GM18499 (cell line): ENCODE data around the gene SEPSECS.

ENCODE experiments used
- ATAC-seq: cut with Tn5 transposase; IDR thresholded peaks from one replicate; pipeline ENCODE4 v1.9.1; 2021; ENCODE audit warnings: moderate number of reproducible peaks; ENCODE audit not compliant: insufficient read depth, unreplicated experiment

Gene SEPSECS

DNA sequence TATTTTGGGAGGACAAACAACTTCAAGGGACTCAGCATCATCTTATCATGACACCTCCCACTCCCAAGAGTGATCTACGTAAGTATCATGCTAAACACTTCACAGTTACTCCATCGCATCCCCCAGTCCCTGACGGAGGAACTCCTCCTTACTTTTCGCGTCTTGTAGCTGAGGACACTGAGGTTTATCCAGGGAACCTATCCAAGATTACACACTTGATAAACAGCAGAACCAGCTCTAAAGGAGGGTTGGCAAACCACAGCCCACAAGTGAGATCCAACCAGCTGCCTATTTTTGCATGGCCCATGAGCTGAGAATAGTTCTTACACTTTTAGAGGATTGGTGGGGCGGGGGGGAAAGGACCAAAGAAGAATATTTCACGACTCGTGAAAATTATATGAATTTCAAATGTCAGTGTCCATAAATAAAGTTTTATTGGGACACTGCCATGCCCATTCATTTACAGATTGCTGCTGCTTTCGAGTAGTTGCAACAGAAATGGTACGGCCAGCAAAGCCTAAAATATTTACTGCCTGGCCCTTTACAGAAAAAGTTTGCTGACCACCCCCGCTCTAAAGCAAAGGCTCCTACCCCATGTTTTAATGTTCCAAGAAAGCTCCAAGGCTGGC is 47.8 kb downstream of the SEPSECS start:
- ATAC-seq = no peak

DNA sequence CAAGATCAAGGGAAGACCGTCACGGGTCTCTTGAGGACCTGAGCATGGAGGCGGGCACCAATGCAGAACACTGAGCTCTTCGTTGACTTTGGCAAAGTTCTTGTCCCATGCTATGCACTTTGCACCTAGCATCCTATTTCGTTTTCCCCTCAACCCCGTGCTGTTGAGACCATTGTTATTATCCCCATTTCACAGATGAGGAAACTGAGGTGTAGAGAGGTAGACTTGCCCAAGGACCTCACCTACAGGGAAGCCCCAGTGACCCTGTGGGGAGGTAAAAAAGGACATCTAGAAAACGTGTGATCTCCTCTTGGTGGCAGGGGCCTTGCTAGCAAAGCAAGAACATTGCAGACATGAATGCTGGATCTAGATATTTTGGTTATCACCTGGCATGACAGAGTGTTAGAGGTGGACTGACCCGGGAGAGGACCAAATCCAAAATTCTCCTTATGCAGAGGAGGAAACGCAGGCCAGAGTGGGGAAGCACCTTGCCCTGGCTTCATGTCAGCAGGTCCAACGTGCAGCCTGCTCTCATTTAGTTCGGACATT is 48.5 kb downstream of the SEPSECS start:
- ATAC-seq = no peak

DNA sequence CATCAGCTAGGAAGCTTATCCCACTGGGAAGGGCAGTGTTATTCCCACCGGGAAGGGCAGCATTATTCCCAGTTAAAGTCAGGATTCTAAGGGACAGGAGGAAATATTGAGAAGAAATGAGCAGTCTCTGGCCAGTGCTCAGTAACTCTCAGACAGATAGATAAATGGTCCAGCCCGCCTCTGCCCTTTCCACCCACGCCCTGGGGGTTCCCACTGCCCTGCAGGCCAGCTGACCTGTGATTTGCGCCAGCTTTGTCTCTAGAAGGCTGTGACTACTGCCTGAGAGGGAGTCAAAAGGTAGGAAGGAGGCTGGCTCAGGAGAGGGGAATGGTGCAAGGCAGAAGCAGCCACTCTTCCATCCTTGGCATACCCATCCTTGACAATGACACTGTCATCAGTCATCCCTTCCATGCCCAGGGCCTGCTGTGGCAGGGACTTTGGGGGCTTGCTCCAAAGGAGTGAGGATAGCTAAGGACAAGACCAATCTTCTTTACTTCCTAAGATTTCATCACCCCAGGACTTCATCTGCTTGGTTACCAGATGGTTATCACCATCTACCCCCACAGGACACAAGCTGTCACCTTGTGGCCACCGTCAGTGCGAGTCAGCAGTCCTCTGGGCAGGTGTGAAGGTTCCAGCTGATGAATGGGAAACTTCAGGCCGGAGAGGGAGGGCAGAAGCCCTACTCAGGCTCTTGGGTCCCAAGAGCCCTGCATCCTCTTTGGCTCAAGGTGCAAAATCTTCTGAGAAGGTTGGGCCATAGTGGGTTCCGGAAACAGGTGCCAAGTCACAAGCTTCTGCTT is 49.5 kb downstream of the SEPSECS start:
- no peak for ATAC-seq

DNA sequence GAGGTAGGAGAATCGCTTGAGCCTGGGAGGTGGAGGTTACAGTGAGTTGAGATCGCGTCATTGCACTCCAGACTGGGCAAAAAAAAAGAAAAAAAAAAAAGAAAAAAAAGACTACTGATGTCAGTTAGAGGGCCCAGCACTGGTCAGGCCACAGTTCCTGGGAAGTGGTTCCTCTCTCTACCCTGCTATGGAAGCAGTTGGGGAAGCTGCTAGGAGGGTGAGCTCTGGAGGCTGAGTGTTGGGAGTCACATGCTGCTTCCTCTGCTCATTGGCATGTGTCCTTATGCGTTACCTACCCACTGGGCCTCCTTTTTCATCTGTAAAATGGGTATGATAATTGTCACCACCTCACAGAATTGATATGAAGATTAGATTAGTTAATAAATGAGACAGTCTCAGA is 50.7 kb downstream of the SEPSECS start:
- ATAC-seq = no peak

DNA sequence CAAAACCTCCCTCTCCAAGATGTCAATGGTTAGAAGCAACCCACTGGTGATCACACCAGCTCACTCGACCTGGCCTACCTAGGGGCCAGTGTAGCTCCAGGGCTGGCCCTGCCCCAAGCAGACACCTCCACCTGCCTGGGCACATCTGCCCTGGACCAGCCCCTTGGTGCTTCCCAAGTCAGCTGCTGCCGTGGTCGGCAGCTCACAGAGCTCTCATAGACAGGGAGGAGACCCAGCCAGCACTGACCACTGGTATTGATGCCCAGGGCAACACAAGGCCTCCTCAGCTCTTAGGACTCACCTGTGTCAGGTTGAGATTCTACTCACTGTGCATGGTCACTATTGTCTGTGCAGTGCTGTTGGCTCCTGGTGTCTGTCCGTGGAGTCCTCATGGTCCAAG is 51.7 kb downstream of the SEPSECS start:
- ATAC-seq = no peak

DNA sequence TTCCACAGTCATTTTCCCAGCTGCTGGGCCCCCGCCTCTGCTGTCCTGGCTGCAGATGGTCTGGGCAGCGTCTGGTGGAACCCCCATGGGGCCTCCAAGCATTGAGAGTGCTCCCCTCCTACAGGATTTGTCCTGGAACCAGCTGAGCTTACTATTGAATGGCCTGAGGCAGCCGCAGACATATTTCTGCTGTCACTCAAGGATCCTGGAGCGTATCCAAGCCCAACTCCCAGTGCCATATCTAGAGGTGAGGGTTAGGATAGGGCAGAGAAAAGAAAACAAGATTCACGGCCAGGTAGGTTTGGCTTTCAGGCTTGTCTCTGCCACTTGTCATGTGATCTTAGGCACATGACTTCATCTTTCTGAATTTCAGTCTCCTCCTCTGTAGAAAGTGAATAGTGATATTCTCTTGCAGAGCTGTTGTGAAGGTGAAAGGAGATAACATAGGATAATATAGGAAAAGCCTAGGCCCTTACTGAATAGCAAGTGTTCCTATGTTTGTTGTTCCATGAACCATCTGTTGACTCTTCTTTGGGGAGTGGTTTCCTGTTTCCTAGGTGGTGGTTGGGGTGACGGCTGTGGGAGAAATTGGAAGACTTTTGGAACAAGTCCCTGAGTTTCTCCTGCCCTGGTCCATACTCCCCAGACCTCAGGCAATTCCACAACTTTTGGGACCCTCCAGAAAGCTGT is 52.3 kb downstream of the SEPSECS start:
- ATAC-seq = no peak

DNA sequence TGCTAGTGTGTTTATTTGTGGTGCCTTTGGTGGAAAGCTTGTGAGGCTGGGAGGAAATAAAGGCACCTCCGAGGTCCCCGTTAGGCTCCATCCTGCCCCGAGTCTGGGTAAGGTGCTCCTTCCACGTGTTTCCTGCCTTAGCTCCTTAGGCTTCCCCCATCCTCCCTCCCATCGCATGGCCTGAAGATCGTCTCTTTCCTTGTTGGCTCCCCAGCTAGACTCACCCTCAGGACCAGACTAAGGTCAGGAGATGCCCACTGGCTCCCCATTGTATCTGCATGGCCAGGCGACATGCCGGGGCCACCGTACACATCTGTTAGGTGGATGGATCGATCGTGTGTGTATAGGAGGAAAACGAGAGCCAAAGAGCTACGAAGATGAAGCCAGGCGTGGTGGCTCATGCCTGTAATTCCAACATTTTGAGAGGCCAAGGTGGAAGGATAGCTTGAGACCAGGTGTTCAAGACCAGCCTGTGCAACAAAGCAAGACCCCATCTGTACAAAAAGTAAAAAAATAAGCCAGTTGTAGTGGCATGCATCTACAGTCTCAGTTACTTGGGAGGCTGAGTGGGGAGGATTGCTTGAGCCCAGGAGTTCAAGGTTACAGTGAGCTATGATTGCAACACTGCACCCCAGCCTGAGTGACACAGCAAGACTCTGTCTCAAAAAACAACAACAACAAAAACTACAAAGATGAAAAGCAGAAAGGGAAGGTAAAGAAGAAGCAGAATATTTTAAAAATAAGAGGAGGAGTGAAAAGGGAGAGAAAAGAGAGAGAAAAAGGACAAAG is 53.7 kb downstream of the SEPSECS start:
- no peak for ATAC-seq

DNA sequence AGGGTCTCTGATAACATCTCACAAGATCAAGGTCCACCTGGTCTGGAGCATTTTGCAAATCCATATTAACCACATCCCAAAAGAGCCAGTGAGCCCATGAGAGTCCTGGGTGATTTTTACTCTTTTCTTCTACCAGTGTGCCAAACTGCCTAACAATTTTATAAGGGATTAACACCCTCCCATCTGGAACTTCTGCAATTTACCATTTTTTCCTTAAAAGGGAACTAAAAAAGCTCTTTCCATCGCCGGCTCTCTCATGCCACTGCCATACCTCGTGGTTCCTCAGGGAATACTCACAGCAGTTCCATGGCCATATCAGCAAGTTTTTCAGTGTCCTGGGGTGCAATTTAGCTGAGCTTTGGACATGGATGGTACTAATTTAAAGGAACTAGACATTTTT is 55.7 kb downstream of the SEPSECS start:
- no peak for ATAC-seq

DNA sequence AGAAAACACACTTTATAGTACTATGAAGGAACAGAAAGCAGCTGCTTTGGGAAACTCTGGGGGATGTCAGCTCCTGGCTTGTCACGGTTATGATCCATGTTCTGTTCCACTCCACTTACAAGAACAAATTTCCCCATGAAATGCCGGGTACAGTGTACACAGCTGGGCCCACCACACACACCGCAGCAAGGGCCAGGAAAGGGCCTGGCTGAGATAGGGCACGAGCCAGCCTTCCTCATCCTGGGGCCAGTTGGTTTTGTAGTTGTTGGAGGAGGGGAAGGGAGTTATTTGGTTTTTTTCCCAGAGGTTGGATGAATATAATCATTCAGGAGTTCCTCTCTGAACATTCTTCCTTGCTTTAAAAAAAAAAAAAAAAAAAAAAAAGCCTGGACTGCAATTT is 56.8 kb downstream of the SEPSECS start:
- ATAC-seq = no peak

DNA sequence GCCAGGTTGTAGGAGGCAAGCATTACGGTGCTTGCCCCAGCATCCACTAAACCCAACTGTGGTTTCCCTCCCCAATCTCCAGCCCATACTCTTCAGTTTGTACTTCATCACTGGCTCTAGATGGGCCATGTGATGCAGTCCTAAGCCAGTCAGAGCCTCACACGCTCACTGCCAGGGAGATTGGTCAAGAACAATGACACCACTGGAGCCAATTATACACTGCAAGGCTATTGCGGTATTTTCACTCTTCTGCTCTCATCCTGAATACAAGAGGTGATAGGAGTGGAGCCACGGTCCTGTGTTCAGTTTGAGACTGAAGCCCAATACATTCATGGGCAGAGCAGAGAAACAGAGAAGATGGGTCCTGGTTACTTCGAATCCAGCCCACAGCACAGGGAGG is 58.4 kb downstream of the SEPSECS start:
- no peak for ATAC-seq

DNA sequence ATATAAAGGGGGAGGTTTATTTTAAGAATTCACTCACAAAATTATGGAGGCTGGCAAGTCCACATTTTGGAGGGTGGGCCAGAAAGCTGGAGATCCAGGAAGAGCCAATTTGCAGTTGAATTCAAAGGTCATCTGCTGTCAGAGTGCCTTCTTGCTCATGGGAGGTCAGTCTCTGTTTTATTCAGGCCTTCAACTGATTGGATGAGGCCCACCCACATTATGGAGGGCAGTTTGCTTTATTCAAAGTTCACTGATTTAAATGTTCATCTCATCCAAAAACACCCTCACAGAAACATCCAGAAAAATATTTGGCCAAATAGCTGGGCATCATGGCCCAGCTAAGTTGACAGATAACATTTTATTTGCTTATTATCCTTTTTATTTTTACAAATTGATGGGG is 59.5 kb downstream of the SEPSECS start:
- no peak for ATAC-seq

DNA sequence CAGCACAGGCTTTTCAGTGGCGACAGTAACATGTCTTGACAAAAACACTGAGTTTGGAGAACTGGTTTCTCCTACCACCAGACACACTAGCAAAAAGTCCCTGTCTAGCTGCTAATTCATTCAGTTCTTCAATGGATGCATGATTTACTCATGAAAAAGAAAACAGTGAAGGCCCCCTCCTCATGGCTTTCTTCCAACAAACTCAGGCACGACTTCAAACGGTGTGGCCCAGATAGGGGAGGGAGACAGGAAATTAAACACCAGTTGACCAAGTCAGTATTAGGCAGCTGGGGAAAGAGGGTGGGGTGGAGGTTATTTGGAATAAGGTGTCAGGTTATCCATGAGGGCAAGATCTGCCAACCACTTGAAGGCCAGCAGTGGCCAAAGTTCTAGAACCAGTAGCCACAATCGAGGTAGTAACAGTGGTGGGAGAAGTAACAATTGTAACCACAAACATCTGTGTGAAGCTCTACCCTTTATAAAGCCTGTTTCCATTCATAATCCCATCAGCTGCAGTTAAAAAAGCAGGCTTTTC is 60.2 kb downstream of the SEPSECS start:
- ATAC-seq = no peak

DNA sequence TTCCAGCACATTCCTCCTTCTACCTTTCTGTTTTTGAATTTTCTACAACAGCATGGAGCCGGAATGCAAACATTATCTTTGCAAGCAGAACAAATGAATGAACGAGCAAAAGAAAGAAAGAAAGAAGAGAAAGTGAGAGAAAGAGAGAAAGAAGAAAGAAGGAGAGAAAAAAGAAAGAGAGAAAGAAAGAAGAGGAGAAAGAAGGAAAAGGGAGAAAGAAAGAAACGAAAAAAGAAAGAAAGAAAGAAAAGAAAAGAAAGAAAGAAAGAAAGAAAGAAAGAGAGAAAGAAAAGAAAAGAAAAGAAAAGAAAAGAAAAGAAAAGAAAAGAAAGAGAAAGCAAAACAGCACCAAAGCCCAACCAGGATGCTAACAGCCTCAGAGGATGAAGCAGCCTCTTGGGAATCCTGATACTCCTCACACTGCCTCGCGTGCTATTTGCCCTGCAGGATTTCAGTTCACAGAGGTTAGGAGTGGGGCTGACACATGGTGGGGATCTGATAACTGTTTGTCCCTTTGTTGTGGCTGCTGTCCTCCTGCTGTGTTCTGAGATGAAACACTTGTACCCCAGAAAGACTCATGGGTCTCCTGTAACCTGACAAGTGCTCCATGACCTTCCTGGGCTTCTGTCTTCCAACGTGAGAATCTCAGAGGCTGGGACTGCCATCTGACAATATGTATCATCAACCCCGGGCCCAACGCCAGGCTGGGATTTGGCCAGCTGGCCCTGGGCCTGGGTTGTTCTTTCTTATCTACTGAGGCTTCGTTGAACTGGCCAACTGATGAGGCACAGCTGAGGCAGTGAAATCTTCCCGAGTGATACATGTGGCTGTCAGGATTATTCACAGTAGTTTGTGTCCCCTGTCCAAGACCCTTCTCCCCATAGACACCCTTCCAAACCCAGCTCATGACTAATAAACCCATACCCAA is 61.0 kb downstream of the SEPSECS start:
- no peak for ATAC-seq

DNA sequence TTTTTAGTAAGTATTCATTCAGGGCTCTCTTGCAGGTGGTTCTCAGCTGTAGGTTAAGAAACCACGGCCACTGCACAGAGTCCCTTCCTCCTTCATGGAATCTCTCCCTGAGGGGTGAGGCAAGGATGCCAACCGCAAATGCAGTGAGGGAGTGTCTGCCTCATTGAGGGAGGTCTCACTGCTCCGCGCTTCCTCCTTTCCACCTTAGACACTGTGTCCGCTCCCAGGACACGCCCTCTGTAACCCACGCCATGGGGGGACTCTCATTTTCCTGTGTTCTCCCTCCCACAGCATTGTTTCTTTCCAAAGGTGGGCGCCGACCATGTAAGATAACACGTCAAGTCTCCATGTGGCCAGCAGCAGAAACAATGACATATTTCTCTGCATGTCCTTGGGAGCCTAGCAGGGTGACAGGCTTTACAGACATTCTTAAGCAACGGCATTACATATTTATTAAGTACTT is 63.2 kb downstream of the SEPSECS start:
- no peak for ATAC-seq

DNA sequence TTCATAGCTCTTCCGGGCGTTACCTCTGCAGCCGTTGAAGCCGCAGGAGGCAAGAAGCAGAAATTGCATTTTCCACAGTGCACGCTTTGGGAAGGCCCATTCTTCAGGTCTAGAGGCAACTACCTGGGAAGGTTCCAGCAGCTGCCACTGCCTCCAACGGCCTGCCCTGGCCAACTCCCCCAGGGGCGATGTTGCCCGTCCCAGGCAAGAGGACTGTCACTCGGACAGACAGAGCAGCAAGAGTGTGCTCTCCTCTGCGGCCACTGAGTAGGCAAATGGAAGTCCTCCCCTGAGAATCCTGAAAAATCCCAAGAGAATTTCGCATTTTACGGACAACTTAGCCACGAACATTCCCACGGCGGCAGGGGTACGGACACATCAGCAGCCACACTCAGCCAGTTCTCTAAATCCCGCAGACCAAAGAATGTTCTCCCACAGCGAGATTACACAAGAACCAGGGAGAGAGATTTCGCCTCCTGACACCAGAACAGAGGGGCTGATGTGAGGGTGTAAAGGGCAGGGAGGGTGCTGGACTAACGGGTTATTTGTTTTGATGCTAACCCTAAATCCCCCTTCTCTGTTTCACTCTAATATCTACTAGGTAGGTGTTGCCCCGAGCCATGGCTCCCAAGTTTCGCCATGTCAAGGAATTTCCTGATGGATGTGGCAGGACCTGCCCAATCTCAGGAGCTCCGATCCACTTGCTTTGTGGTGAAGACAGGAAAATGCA is 63.8 kb downstream of the SEPSECS start:
- ATAC-seq = no peak

DNA sequence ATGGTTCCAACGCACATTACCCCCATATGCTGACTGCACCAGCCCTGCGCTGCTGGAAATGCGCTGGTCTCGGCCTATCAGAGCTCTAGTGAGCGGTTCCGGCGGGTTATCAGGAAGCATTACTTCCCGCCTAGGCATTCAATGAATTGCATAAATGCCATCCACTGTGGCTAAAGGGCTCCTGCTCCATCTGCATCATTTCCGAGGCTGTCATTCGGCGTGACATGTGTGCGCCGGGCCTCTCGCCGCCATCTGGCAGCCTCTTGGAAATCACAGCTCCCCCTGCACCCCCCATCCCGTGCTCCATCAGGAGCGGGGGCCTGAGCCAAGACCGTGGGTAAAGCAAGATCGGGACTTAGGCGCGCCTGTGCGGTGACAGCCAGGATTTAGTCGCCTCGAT is 64.4 kb downstream of the SEPSECS start:
- no peak for ATAC-seq

DNA sequence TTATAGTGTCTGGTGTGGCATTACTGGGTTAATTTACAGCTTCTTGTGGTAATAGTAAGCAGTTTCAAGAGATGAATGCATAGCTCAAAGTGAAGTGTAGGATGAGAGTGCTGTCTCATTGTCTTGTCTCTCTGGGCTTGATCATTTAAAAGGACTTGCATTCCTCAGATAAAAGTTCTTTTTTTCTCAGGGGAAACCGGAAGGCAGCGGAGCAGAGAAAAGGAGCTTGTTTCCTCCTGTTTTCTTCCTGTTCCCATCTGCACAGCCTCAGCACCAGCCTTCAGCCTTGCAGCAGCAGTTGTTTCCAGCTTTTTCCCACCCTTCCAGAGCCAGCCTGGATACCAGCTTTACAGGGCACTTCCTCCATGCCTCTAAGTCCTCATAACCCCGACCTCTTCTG is 68.1 kb downstream of the SEPSECS start:
- no peak for ATAC-seq

DNA sequence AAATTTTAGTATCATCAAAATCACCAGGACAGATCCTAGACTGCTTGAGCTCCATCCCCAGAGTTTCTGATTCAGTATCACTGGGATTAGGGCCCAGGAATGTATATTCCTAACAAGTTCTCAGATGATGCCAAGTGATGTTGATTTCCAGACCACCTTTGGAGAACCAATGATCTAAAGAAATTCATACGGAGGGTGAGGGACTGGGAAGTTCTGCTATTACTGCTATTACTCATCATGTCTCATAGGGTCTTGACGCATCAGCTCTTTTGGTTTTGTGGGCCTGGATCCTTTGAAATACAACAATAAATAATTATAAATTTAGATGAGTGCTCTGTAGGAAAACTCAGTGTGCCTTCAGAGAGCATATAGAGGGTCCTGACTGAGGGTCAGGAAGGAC is 69.7 kb downstream of the SEPSECS start:
- no peak for ATAC-seq
